GM21360 (cell line): ENCODE data around the gene BNIPL.
A peak's percentile ranks its signal among the peaks of the same experiment; 100 is the strongest.

ENCODE experiments used
- ATAC-seq: cut with Tn5 transposase; IDR thresholded peaks from one replicate; pipeline ENCODE4 v1.9.1; 2021; ENCODE audit warnings: mild to moderate bottlenecking, moderate library complexity; ENCODE audit not compliant: unreplicated experiment

BNIPL gene

DNA sequence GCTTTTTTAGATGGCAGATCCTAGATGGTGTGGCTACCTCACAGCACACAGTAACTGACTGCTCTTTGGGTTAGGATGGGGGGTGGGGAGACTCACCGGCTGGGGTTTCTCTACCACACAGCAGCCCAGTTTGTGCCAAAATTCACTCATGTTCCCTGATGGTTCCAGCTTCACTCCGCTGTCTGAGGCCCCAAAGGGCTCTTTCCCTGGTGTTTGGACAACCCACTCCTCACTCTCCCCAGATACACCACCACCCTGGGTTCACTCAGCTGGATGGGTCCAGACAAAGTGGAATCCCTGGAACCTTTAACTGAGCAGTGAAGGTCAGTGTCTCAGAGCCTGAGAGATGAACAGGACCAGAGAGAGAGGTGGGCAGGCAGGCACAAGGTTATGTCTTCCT, 19.2 kb downstream of the BNIPL start:
- ATAC-seq: no peak

DNA sequence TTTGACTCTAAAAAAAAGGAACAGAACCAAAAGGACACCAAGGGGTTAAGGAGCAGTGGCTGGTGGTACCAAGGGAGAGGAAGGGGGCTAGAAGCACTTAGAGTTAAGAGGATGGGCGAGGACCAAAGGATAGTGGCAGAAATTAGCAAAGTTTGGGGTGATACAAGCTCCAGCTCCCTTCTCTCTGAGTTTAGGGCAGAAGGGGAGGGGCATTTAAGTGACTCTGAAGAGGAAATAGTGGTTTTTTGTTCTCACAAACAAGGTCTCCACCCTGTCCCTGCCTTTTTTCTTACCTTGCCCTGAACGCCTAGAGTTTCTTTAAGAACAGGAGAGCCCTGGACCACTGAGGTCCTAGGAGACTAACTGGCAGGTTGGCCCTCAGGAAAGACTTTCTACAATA, 19.8 kb downstream of the BNIPL start:
- no peak for ATAC-seq

DNA sequence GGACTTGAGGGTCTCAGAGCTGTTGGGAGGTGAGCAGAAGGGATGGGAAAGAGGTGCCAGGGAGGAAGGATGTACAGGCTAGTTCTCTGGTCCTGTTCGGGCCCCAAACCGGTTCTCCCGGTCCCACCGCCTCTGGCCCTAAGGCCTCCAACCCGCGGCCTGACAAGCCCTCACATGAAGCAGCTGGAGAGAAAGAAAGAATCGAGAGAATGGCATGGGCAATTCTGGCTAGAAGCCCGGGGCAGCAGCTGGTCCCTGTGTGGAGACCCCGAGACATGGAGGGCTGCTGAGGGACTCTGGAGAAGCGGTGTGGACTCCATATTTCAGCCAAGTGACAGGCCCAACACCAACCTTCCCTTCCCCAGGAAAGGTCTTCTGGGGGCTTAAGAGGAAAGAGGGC, 22.3 kb downstream of the BNIPL start:
- no peak for ATAC-seq

DNA sequence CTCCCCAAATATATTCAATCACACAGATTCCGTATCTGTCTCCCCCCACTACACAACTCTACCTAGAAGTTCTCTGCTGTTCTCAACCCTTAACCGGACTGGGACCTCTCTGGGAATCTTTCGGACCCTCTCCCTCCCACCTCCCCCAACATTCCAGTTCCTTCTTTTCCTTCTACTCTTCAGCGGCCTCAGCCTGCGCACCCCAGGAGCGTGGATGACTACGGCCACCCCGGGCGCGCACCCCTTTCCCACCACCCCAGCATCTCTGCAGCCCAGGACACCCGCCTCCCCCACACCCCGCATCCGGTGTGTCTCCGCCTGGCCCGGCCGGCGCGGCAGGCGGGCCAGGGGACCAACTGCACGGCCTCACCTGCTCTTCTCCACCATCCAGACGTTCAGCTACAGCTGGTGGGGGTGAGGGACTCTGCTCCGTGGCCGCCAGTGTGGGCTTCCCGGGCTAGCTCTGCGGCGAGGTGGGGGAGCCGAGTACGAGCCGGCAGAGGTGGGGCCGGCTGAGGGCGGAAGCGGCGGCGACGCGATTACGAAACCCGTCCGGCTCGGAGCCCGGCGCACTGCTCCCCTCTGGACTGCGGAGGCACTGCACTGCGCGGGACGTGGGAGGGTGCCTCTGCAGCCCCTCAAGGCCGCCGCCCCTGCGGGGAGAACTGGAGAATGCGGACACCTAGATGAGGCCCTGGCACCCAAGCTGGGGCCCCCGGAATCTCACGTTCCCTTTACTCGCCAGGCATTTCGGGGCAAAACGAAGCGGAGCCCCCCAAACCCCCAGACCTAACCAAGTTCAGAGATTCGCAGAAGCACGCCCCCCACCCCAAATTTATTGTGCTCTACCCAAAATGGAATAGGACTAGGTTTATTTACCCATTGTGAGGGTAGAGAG, 23.0 kb downstream of the BNIPL start, which contains the start of gene CDC42SE1:
CDC42SE1 (minus strand) TSS at position 514 of the 898 bp plus-strand sequence. CDS start 3,892 bp downstream, outside the sequence.
- ATAC-seq: peak; percentile 65

DNA sequence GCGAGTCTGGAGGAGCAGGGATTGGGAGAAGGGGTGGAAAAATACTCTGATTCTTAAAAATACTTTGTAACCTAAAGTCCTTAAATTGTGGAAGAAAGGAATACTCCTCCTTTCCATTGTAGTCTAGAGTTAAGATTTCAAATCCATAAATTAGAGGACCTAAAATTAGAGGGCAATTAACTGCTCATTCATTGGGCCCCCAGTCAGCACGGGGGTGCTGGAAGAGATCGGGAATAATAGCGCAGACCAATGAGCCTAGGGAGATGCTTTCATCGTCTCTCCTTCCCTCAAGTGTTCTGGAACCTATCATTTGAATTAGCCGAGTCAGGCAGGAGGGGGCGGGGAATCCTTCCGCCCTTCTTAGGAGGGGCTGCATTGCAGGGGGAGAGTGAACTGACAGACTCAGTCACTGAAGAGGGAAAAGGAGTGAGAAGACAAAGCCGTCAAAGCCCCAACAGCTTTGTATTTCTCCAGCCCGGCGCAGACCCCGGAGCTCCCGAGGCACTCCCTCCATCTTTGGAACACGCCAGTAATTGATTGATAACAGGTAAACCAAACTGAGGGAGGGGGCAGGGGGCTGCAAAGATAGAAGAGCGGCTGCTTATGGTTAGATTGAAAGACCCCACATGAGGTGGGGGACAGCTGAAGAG, 23.7 kb downstream of the BNIPL start, which contains the start of gene MLLT11:
MLLT11 (plus strand) TSS at position 391 of the 650 bp plus-strand sequence. CDS start 6,828 bp downstream, outside the sequence.
- no peak for ATAC-seq

DNA sequence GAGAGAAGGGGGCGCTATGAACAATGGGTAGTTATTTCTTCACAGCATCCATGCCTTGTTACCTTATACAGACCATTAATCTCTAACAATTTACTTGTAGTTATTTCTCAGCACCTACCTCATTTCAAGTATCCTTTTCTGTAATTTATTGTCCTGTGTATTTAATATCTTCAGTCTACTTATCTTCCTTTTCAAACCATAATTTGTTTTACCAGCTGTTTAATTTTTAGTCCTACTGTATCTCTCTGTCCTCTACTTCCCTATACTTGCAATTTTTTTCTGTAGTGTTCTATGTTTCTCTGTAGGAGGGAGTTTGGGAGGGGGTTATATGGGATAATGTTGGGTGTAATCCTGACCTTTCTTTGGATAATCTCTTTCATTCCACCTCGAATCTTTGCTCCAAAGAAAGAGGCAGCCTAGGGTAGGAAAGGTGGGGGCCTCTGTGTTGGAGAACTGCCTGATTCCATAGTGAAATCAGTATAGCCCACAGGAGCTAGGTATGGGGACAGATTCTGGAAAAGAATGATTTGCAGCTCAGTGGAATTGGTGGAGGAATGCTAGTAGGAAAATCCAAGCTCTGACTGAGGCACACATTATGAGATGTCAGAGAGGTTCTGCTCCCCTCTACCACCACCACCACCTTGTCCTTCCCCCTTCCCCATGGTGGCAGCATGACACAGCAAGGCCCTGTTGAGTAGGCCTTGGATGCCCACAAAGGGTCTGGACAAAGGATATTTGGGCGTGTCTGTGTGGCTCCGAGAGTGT, 24.5 kb downstream of the BNIPL start:
- ATAC-seq: no peak

DNA sequence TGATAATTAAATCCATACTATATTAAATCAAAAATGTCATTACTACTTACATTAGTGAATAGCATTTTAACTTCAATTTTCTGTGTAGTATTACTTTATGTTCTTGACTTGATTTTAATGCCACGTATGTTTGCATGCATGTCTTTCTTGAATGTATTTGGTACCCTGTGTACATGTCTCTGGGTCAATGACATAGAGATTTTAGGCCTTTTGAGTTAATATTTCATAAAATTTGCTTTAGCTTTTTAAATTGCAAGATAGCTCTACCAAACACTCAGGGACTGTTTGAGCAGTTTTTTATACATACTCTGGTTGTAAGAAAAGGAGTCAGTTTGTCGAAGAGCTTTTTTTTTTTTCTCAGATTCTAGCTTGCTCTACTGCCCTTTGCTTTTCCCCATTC, 25.3 kb downstream of the BNIPL start:
- ATAC-seq: no peak

DNA sequence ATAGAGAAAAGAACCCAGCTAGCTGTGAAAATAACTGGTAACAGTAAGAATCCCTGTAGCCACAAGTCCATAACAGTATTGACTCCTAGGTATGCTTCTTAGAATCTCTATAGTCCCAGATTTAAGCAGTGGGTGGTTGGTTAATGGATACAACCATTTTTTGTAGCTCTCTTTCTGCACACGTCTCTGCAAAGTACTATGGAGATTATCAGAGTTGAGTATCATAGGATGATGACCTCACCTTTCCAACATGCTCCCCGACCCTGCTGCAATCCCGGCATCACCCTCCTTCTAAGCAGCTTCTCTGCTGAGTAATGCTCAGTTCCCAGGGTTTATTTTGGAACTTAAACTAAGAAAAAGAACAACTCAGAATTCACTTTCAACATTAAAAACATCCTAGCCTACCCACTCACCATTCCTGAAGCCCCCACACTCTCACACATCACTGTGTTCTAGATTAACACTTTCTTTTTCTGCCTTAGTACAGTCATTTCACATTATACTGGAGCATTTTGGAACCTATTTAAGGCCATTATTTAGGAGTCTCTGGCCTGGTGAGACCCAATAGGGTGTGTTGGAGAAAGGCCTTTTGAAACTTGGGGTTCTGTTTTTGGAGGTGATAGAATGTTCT, 26.5 kb downstream of the BNIPL start:
- ATAC-seq: no peak

DNA sequence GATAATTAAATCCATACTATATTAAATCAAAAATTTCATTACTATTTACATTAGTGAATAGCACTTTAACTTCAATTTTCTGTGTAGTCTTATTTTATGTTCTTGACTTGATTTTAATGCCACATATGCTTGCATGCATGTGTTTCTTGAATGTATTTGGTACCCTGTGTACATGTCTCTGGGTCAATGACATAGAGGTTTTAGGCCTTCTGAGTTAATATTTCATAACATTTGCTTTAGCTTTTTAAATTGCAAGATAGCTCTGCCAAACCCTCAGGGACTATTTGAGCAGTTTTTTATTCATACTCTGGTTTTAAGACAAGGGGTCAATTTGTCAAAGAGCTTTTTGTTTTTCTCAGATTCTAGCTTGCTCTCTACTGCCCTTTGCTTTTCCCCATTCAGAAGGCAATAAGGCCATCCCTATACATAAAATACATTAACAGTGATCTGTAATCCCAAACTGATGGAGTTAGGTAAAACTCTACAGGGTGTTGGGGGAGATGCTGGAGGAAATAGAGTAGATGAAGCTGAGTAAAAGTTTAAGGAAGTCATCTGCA, 28.8 kb downstream of the BNIPL start:
- ATAC-seq: no peak

DNA sequence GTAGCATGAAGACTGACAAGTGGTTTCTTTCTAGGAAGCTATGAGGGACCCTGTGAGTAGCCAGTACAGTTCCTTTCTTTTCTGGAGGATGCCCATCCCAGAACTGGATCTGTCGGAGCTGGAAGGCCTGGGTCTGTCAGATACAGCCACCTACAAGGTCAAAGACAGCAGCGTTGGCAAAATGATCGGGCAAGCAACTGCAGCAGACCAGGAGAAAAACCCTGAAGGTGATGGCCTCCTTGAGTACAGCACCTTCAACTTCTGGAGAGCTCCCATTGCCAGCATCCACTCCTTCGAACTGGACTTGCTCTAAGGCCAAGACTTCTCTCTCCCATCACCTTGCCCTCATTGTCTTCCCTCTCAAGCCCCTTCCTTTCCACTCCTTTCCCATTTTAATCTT, 30.8 kb downstream of the BNIPL start:
- no peak for ATAC-seq

DNA sequence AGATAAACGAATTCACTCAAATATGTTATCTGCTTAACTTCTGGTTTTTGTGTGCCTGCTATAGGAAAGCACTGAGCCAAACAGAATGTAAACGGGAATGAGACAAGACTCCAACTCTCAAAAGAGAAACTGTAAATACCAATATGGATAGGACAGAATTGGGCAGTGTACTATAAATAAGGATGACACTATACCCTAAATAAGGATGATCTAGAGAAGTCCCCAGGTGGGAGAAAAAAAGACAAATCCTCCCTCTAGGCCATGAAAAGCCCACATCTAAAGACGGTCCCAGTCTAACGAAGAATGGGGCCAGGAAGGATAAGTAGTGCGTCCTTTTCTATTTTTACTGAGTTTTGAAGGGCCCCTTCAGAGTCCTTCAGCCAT, 32.7 kb downstream of the BNIPL start:
- no peak for ATAC-seq

DNA sequence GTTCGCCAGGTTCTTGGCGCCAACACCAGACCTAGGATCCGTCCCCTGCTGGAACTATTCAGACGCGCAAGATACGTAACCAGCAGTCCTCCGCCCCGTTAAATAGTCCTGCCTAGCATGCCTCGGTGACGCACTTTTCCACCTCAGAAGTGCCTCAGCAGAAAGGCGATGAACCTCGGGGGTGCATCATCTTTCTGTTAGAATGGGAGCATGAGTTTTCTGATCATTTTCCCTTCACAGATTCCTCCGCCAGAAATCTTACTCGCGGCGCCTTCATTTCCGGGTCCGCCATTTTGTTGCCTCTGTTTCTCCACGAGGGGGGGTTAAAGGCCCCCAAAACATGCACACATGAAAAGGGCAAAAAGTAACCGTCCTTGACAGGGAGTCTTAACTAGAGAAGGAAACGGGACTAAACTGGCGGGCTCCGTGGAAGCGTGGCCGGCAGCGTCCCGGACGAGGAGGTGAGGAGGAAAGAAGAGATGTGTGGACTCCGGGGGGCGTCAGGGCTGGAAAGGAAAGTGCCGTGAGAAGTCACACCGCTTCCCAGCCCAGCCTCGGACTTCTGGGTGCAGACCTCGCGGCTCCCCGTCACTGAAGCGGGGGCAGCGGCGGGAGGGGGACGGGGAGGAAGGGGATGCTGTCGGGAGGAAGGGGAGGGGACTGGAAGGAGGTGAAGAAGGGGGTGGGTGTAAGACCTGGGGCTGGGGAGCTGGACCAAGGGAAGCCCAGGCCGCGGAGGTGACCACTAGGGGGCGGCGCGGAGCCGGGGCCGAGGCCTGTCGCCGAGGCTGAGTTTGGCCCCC, 34.3 kb downstream of the BNIPL start, which contains the start of gene GABPB2:
GABPB2 (plus strand) TSS at position 288 of the 803 bp plus-strand sequence. CDS start 17,429 bp downstream, outside the sequence.
- ATAC-seq: peak; percentile 74

DNA sequence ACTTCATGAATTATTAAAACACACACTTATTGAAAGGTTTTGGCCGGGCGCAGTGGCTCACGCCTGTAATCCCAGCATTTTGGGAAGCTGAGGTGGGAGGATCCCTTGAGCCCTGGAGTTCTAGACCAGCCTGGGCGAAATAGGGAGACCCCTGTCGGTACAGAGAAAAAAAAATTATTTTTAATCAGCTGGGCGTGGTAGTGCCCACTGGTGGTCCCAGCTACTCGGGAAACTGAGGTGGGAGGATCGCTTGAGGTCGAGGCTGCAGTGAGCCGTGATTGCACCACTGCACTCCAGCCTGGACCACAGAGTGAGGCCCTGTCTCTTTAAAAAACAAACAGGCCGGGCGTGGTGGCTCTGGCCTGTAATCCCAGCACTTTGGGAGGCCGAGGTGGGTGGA, 35.8 kb downstream of the BNIPL start:
- no peak for ATAC-seq

DNA sequence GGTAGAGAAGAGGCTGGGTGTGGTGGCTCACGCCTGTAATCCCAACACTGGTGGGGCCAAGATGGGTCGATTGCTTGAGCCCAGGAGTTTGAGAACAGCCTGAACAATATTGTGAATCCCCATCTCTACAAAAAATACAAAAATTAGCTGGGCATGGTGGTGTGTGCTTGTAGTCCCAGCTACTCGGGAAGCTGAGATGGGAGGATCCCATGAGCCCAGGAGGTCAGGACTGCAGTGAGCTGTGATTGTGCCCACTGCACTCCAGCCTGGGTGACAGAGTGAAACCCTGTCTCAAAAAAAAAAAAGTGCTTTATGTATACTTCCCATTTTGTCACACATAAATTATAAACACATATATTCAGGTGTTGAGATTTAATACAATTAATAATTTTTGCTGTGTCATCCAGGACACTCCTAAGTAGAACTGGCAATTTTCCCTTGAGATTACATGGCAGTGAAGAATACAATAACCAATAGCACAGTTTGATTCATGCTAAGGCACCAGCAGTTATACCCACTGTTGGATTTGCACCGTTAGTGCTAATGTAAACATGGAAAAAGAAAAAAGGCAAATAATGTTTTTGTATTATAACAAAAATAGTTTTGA, 49.7 kb downstream of the BNIPL start:
- ATAC-seq: no peak
